BJ (cell line): ENCODE measurements around the gene RASAL1. TPM values are rescaled to one million over a fixed set of nuclear protein-coding genes. Genes with fewer than 3 reads are reported as not detected.

ENCODE experiments used
- CTCF ChIA-PET: fragments of 350-600 bp; formaldehyde crosslinking; extraction: SDS; loops from one replicate; lab custom pipeline; 2021; ENCODE audit warnings: antibody characterized with exemption, inconsistent platforms; lab: Yijun Ruan, JAX
- POLR2A ChIA-PET: fragments of 300-600 bp; sonication (Branson Sonifier 250); formaldehyde crosslinking; extraction: SDS; loops from one replicate; lab custom pipeline; 2021; ENCODE audit warnings: antibody characterized with exemption; lab: Charles Lee
- DNase-seq: peaks from one replicate; pipeline ENCODE4 v3.0.0-alpha.2; 2011; ENCODE audit warnings: low read depth
- H3K27me3 ChIP-seq: 2 replicates; pipeline ENCODE4 v1.6.0; 2011; ENCODE audit warnings: low read length; ENCODE audit not compliant: control insufficient read depth, insufficient read depth
- H3K36me3 ChIP-seq: 2 replicates; pipeline ENCODE4 v1.5.1; 2011; ENCODE audit warnings: low read length; ENCODE audit not compliant: control insufficient read depth, insufficient read depth
- H3K4me3 ChIP-seq: 2 replicates; pipeline ENCODE4 v1.5.1; 2011; ENCODE audit warnings: low read depth, mild to moderate bottlenecking, control low read depth, low read length
- polyA plus RNA-seq: library from polyadenylated mRNA; depleted of rRNA; stranded (reverse); fragments of >200 nt; gene quantifications from 2 replicates; pipeline ENCODE4 v1.2.3, GENCODE V29; 2011
- TF ChIP-seq, protein P1 (sequence below): IDR thresholded peaks from 2 replicates; pipeline ENCODE4 v1.5.1; 2011; ENCODE audit warnings: low read depth, mild to moderate bottlenecking, control low read depth, inconsistent platforms, low read length, moderate library complexity; ENCODE audit not compliant: insufficient read depth

The RASAL1 gene
- polyA plus RNA-seq, 1 experiment, result not detected

DNA sequence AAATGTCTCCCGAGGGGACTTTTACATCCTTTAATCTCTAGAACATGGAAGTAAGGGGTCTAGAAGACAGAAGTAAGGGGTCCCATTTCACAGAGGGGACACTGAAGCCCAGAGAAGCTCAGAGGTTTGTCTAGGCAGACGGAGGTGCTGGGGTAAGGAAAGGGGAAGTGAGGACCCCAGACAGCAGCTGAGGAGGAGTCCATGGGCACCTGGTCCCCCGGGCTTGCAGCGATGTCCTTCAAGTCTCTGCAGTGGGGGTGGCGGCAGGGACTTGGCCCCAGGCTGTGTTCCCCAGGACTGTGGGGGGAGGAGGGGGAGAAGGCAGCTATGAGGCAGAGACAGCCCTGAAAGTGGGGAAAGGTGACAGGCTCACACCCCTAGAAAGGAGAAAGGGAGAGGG, 48.4 kb downstream of the RASAL1 start:
- DNase-seq, result no peak
- Histone ChIP-seq H3K36me3 (no peaks in the 10 kb centered on the region), H3K4me3 (no peak overlapping the region), H3K27me3 (peaks cover 2% of the 10 kb centered on the region; the same call in 1 of the 2 replicates)
- POLR2A ChIA-PET, result no interaction called here
- CTCF ChIA-PET, result no interaction called here
- TF ChIP-seq, protein P1, sequence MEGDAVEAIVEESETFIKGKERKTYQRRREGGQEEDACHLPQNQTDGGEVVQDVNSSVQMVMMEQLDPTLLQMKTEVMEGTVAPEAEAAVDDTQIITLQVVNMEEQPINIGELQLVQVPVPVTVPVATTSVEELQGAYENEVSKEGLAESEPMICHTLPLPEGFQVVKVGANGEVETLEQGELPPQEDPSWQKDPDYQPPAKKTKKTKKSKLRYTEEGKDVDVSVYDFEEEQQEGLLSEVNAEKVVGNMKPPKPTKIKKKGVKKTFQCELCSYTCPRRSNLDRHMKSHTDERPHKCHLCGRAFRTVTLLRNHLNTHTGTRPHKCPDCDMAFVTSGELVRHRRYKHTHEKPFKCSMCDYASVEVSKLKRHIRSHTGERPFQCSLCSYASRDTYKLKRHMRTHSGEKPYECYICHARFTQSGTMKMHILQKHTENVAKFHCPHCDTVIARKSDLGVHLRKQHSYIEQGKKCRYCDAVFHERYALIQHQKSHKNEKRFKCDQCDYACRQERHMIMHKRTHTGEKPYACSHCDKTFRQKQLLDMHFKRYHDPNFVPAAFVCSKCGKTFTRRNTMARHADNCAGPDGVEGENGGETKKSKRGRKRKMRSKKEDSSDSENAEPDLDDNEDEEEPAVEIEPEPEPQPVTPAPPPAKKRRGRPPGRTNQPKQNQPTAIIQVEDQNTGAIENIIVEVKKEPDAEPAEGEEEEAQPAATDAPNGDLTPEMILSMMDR, result no peak

DNA sequence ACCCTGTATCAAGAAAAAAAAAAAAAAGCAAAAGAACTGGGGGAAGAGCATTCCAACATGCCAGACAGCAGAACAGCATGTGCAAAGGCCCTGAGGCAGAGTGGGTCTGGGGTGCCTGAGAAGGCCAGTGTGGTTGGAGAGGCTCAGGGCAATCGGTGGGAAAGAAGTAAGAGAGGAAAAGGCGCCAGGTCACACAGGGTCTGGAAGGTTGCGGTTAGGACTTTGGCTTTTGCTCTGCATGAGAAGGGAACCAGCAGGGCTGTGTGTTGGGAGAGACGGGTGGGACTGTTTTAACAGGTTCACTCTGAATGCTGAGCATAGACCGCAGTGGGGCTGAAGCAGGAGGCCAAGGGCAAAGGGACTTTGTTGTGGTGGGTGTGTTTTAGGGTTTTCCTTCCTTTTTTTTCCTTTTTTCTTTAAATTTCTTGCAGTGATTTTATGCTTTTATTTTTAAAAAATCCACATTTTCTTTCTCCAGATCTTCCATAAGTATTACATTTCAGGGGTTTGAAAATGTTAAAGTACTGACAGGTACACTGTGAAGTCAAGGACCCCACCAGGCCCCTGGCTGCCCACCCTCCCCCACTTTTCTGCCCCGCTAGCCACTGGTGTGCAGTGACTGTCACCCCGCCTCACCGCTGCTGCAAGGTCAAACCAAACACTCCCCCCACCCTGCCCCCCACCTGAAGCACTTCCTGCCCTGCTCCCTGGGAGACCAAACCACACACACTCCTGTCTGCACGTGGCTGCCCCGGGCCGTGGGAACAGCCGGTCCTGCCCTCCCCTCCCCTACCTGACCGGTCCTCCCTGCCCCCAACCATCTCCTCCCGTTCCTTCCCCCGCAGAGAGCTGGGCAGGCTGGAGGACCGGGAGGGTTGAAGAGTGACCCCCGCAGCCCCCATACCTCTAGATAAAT, 49.1 kb downstream of the RASAL1 start:
- no peak for DNase-seq
- Histone ChIP-seq H3K36me3 (no peaks in the 10 kb centered on the region), H3K27me3 (peaks cover 2% of the 10 kb centered on the region; the same call in 1 of the 2 replicates), H3K4me3 (no peak overlapping the region)
- POLR2A ChIA-PET, result no interaction called here
- CTCF ChIA-PET, result no interaction called here
- TF ChIP-seq, protein P1, result no peak

DNA sequence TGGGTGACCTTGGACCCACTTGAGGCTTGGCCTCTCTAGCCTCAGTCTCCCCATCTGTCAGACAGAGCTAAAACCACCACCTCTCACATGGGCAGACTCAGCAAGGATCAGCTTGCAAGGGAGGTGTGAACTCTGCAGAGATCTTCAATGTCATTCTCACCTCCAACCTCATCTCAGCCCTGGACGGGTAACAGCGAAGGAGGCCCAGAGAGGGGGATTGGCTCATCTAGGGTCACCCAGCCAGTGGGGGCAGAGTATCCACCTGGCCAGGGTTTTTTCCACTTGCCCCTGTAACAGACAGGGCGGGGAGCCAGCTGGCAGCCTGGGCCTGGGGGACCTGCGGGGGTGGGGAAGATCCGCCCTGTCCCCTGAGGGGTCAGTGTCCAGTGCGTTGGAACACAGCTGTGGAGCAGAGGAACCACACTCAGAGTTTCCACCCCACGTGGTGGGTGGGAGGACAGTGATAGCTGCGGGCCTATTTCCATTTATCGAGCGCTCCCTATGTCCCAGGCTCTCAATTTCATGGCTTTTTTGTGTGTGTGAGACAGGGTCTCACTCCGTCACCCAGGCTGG, 51.6 kb downstream of the RASAL1 start:
- Histone ChIP-seq H3K27me3 (peaks cover 2% of the 10 kb centered on the region; the same call in 1 of the 2 replicates), H3K4me3 (no peak overlapping the region), H3K36me3 (no peaks in the 10 kb centered on the region)
- POLR2A ChIA-PET, result no interaction called here
- DNase-seq, result no peak
- TF ChIP-seq, protein P1, result no peak
- CTCF ChIA-PET, result interaction anchor here (1.3 kb wide), 1 partner anchor 14 kb away, joined by 5 read pairs; no protein-coding TSS in a partner anchor

DNA sequence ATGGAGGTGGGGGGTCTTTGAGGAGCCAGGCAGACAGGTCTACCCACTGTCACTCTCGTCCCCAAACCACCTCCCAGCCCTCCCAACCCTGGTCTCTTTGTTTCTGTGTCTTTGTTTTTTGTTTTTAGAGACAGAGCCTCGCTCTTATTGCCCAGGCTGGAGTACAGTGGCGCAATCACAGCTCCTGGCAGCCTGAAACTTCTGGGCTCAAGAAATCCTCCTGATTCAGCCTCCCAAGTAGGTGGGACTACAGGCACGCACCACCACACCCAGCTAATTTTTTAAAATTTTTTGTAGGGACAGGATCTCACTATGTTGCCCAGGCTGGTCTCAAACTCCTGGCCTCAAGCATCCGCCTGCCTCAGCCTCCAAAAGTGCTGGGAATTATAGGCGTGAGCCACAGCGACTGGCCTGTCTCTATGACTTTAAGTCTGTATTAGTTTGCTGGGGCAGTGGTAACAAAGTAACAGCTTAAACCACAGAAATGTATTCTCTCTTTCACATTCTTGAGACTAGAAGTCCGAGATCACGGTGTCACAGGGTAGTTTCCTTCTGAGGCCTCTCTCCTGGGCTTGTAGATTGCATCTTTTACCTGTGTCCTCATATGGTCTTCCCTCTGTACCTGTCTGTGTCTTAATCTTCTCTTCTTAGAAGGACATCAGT, 52.9 kb downstream of the RASAL1 start:
- H3K27me3 ChIP-seq, result peaks cover 2% of the 10 kb centered on the region; the same call in 1 of the 2 replicates
- CTCF ChIA-PET, result interaction anchor here (1.3 kb wide), 1 partner anchor 16 kb away, joined by 3 read pairs; no protein-coding TSS in a partner anchor
- no peaks in the 10 kb centered on the region for H3K36me3 ChIP-seq
- TF ChIP-seq, protein P1, result no peak
- POLR2A ChIA-PET, result no interaction called here
- no peak for DNase-seq
- no peak overlapping the region for H3K4me3 ChIP-seq
